ENCODE data around the gene CAPN6. TPM values are rescaled to one million over a fixed set of nuclear protein-coding genes. Genes with fewer than 3 reads are reported as not detected.

The CAPN6 gene
- total RNA-seq, 1 donor from 2014 or later = 1.5 TPM

- DNase-seq (ENCODE audit: low spot score) = no peak
- Mint-ChIP-seq H3K4me1 (ENCODE audit: unreplicated experiment) (peaks cover 5% of the 10 kb centered on the region), H3K27ac (ENCODE audit: unreplicated experiment) (no peak overlapping the region), H3K9me3 (ENCODE audit: unreplicated experiment) (no peaks in the 10 kb centered on the region), H3K4me3 (ENCODE audit: unreplicated experiment) (no peak overlapping the region), H3K27me3 (ENCODE audit: unreplicated experiment) (peaks cover 3% of the 10 kb centered on the region), H3K36me3 (ENCODE audit: low read depth, unreplicated experiment) (no peaks in the 10 kb centered on the region)
- no peak for TF ChIP-seq CTCF (IDR thresholded peaks at IDR 0.05; ENCODE audit: unreplicated experiment)
These were observed 53.9 kb downstream of the CAPN6 start for GRCh38 chrX:111216293-111216801.

- Mint-ChIP-seq H3K27ac (ENCODE audit: unreplicated experiment) (no peak overlapping the region), H3K27me3 (ENCODE audit: unreplicated experiment) (peaks cover 3% of the 10 kb centered on the region), H3K9me3 (ENCODE audit: unreplicated experiment) (no peaks in the 10 kb centered on the region), H3K4me3 (ENCODE audit: unreplicated experiment) (no peak overlapping the region), H3K4me1 (ENCODE audit: unreplicated experiment) (peaks cover 5% of the 10 kb centered on the region), H3K36me3 (ENCODE audit: low read depth, unreplicated experiment) (no peaks in the 10 kb centered on the region)
- TF ChIP-seq CTCF (IDR thresholded peaks at IDR 0.05; ENCODE audit: unreplicated experiment) = no peak
- no peak for DNase-seq (ENCODE audit: low spot score)
These were observed 62.4 kb downstream of the CAPN6 start for GRCh38 chrX:111207851-111208250.

- Mint-ChIP-seq H3K9me3 (ENCODE audit: unreplicated experiment) (no peaks in the 10 kb centered on the region), H3K27ac (ENCODE audit: unreplicated experiment) (no peak overlapping the region), H3K27me3 (ENCODE audit: unreplicated experiment) (no peaks in the 10 kb centered on the region), H3K4me1 (ENCODE audit: unreplicated experiment) (peaks cover 6% of the 10 kb centered on the region), H3K4me3 (ENCODE audit: unreplicated experiment) (no peak overlapping the region), H3K36me3 (ENCODE audit: low read depth, unreplicated experiment) (no peaks in the 10 kb centered on the region)
- DNase-seq (ENCODE audit: low spot score) = no peak
- no peak for TF ChIP-seq CTCF (IDR thresholded peaks at IDR 0.05; ENCODE audit: unreplicated experiment)
These were observed 70.0 kb downstream of the CAPN6 start for GRCh38 chrX:111200327-111200726.

- no peaks in the 10 kb centered on the region for H3K27me3 Mint-ChIP-seq (ENCODE audit: unreplicated experiment)
- H3K27ac Mint-ChIP-seq (ENCODE audit: unreplicated experiment) = no peak overlapping the region
These were observed 70.8 kb downstream of the CAPN6 start for GRCh38 chrX:111199505-111199904.

More at GRCh38 chrX:111199505-111199904, 70.8 kb downstream of the CAPN6 start:
- Mint-ChIP-seq H3K4me3 (ENCODE audit: unreplicated experiment) (no peak overlapping the region), H3K4me1 (ENCODE audit: unreplicated experiment) (peaks cover 6% of the 10 kb centered on the region), H3K36me3 (ENCODE audit: low read depth, unreplicated experiment) (no peaks in the 10 kb centered on the region), H3K9me3 (ENCODE audit: unreplicated experiment) (no peaks in the 10 kb centered on the region)
- no peak for DNase-seq (ENCODE audit: low spot score)
- no peak for TF ChIP-seq CTCF (IDR thresholded peaks at IDR 0.05; ENCODE audit: unreplicated experiment)

Other genes starting within 250 kb of the CAPN6 start
- 4.0 TPM for gene PAK3, start 174.3 kb downstream of the CAPN6 start, total RNA-seq (ENCODE audit: unreplicated experiment)
- 0.26 TPM for gene DCX, start 141.7 kb upstream of the CAPN6 start, total RNA-seq (ENCODE audit: unreplicated experiment)
- gene SERTM2, start 241.2 kb upstream of the CAPN6 start, total RNA-seq (ENCODE audit: unreplicated experiment) = 0.92 TPM

Data from endothelial cell (in vitro differentiated cells).